K562 (cell line): ENCODE data around the gene WDR47. TPM values are rescaled to one million over a fixed set of nuclear protein-coding genes. Genes with fewer than 3 reads are reported as not detected.

Experiments
- BRD4 ChIP-seq: fragments of 200-600 bp; sonication (generic); IDR thresholded peaks from 2 replicates; pipeline ENCODE4 v1.6.1; 2017; ENCODE audit warnings: inconsistent platforms
- CCNT2 ChIP-seq: IDR thresholded peaks from 2 replicates; pipeline ENCODE4 v1.6.1; 2011; ENCODE audit warnings: borderline replicate concordance, low read depth, mild to moderate bottlenecking, moderate library complexity, mixed read lengths, low read length; ENCODE audit not compliant: insufficient read length; ENCODE audit errors: extremely low read depth
- FOXK2 ChIP-seq, 2 experiments: fragments of 450-650 bp; IDR thresholded peaks in 1 of 2; conservative IDR thresholded peaks in 1 of 2; 2 replicates each; pipeline ENCODE4 v1.6.1; 2016; ENCODE audit warnings: low read depth in 2 of 2, mild to moderate bottlenecking in 1 of 2
- HLTF ChIP-seq: fragments of 450-650 bp; IDR thresholded peaks from 2 replicates; pipeline ENCODE4 v1.6.1; 2016
- HMBOX1 ChIP-seq: sonication (generic); IDR thresholded peaks from 2 replicates; pipeline ENCODE4 v1.6.1; 2016
- KAT8 ChIP-seq: fragments of 450-650 bp; IDR thresholded peaks from 2 replicates; pipeline ENCODE4 v1.6.1; 2016; ENCODE audit warnings: low read depth, mild to moderate bottlenecking
- KLF1 ChIP-seq: fragments of 450-650 bp; IDR thresholded peaks from 2 replicates; pipeline ENCODE4 v1.6.1; 2016; ENCODE audit warnings: missing genetic modification characterization, missing compliant biosample characterization
- MCM3 ChIP-seq: fragments of 450-650 bp; IDR thresholded peaks from 2 replicates; pipeline ENCODE4 v1.6.1; 2016
- NFE2 ChIP-seq: IDR thresholded peaks from 2 replicates; pipeline ENCODE4 v1.6.1; 2014; ENCODE audit warnings: antibody characterized with exemption, low read depth
- NR3C1 ChIP-seq: sonication (generic); formaldehyde crosslinking; IDR thresholded peaks from 2 replicates; pipeline ENCODE4 v1.8.1; 2022; ENCODE audit warnings: missing genetic modification reagents
- NR4A1 ChIP-seq, 2 experiments: fragments of 250-450 bp in 1 of 2; fragments of 450-650 bp in 1 of 2; sonication (Bioruptor Pico) in 1 of 2; IDR thresholded peaks; 2 replicates each; pipeline versions ENCODE4 v1.4.0 to v1.6.1; 2016 to 2020; ENCODE audit warnings: mild to moderate bottlenecking in 2 of 2, missing compliant biosample characterization in 1 of 2, missing genetic modification characterization in 1 of 2, moderate library complexity in 1 of 2
- PHTF2 ChIP-seq: fragments of 250-450 bp; sonication (Bioruptor Pico); IDR thresholded peaks from 2 replicates; pipeline ENCODE4 v1.5.0; 2021; ENCODE audit warnings: mild to moderate bottlenecking
- SRSF9 ChIP-seq: fragments of 200-400 bp; formaldehyde crosslinking; IDR thresholded peaks from 2 replicates; pipeline ENCODE4 v1.6.1; 2017; ENCODE audit warnings: low read depth, low read length, borderline replicate concordance
- TFE3 ChIP-seq: fragments of 450-650 bp; formaldehyde crosslinking; IDR thresholded peaks from 2 replicates; pipeline ENCODE4 v1.4.0; 2020; ENCODE audit warnings: mild to moderate bottlenecking, mixed read lengths
- WHSC1 ChIP-seq: IDR thresholded peaks from one replicate; pipeline ENCODE4 v1.6.1; 2012; ENCODE audit warnings: low read length, control low read depth, inconsistent platforms
- ZNF408 ChIP-seq: fragments of 250-450 bp; sonication (Bioruptor Pico); IDR thresholded peaks from 2 replicates; pipeline ENCODE4 v1.4.0; 2020; ENCODE audit warnings: low read depth, mild to moderate bottlenecking, moderate library complexity
- ZNF79 ChIP-seq: fragments of 250-450 bp; sonication (Bioruptor Pico); IDR thresholded peaks from 2 replicates; pipeline ENCODE4 v1.4.0; 2020; ENCODE audit warnings: low read depth, mild to moderate bottlenecking, moderate library complexity
- polyA plus RNA-seq, 8 experiments: library from polyadenylated mRNA; depleted of rRNA in 4 of 8; stranded (reverse) in 5 of 8; unstranded in 3 of 8; fragments of >200 nt; fragmentation: Nextera tagmentation in 2 of 8; fragmentation: Illumina TruSeq in 1 of 8; extraction: Ambion mirVana in 2 of 8; extraction: Trizol in 1 of 8; gene quantifications; 2 replicates each; pipeline versions ENCODE4 v1.2.1 to v1.2.3, GENCODE V29; 2011 to 2014; ENCODE audit warnings: inconsistent platforms in 1 of 8, missing spikeins in 1 of 8
- total RNA-seq, 7 experiments: library from RNA; depleted of rRNA in 6 of 7; stranded (reverse); fragments of >200 nt in 6 of 7; fragmentation: Illumina TruSeq in 2 of 7; extraction: Trizol in 2 of 7; gene quantifications; 2 replicates each; pipeline versions ENCODE4 v1.2.1 to v1.2.3, GENCODE V29; 2011 to 2021; ENCODE audit warnings: low replicate concordance in 1 of 7
- TF ChIP-seq, protein P1 (sequence below): fragments of 150-350 bp; IDR thresholded peaks from 2 replicates; pipeline ENCODE4 v1.6.1; 2014; ENCODE audit warnings: low read depth, mild to moderate bottlenecking, low read length, borderline replicate concordance

Gene WDR47
- total and polyA plus RNA-seq, 9 of the 15 experiments (the other 6 are each of a cell fraction or from before 2014, with no cell fraction given), result 1.3 to 10.1 (median 4.9) TPM

GRCh38 chr1:109083923-109084322 is 42.0 kb upstream of the WDR47 start (continued):
- no peak for TF ChIP-seq ZNF79
- no peak for TF ChIP-seq SRSF9
- TF ChIP-seq PHTF2 (CRISPR knock-in tag), result no peak
- TF ChIP-seq ZNF408, result no peak
- no peak for TF ChIP-seq CCNT2
- TF ChIP-seq HLTF, result no peak
- no peak for TF ChIP-seq KAT8
- peak; percentile 62; the same call in 1 of the 2 replicates for TF ChIP-seq HMBOX1
- no peak for TF ChIP-seq MCM3
- TF ChIP-seq NR4A1 (CRISPR knock-in tag; IDR thresholded peaks at IDR 0.05), result no peak
- TF ChIP-seq NR4A1 (tag; IDR thresholded peaks at IDR 0.05), result no peak
- TF ChIP-seq KLF1 (tag), result no peak
- TF ChIP-seq NR3C1, result no peak
- 0 out of 2 replicates have a peak, but pooled peaks have one; percentile 30 for TF ChIP-seq NFE2
- no peak for TF ChIP-seq BRD4
- no peak for TF ChIP-seq TFE3
- TF ChIP-seq WHSC1, result no peak
- TF ChIP-seq, protein P1, sequence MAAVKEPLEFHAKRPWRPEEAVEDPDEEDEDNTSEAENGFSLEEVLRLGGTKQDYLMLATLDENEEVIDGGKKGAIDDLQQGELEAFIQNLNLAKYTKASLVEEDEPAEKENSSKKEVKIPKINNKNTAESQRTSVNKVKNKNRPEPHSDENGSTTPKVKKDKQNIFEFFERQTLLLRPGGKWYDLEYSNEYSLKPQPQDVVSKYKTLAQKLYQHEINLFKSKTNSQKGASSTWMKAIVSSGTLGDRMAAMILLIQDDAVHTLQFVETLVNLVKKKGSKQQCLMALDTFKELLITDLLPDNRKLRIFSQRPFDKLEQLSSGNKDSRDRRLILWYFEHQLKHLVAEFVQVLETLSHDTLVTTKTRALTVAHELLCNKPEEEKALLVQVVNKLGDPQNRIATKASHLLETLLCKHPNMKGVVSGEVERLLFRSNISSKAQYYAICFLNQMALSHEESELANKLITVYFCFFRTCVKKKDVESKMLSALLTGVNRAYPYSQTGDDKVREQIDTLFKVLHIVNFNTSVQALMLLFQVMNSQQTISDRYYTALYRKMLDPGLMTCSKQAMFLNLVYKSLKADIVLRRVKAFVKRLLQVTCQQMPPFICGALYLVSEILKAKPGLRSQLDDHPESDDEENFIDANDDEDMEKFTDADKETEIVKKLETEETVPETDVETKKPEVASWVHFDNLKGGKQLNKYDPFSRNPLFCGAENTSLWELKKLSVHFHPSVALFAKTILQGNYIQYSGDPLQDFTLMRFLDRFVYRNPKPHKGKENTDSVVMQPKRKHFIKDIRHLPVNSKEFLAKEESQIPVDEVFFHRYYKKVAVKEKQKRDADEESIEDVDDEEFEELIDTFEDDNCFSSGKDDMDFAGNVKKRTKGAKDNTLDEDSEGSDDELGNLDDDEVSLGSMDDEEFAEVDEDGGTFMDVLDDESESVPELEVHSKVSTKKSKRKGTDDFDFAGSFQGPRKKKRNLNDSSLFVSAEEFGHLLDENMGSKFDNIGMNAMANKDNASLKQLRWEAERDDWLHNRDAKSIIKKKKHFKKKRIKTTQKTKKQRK, result no peak
- peak in 1 of 2 experiments; percentile 50; a peak in 2 of 4 replicates for TF ChIP-seq FOXK2 (conservative IDR thresholded peaks at IDR 0.05 in 1 of 2, IDR thresholded peaks at IDR 0.05 in 1 of 2; ENCODE audit: low read depth in 2 of 2)
